Skeletal muscle tissue (tissue), 4 donors: ENCODE data around the gene ST6GALNAC6. TPM values are rescaled to one million over a fixed set of nuclear protein-coding genes. Genes with fewer than 3 reads are reported as not detected.
"Not testable (repeated sequence)": the region's sequence is repeated elsewhere in the genome, so short reads cannot be mapped to it uniquely, and the experiment has no call there.

Experiments used
- H3K27ac ChIP-seq: one replicate; pipeline ENCODE4 v1.7.0; 2013; ENCODE audit warnings: mild to moderate bottlenecking, low read depth, low read length, inconsistent platforms
- H3K27me3 ChIP-seq, 3 donors: one replicate each; pipeline ENCODE4 v1.7.0; 2013; ENCODE audit warnings: low read length in 3 of 3; ENCODE audit not compliant: control insufficient read depth in 3 of 3, insufficient read depth in 3 of 3
- H3K36me3 ChIP-seq, 3 donors: one replicate each; pipeline ENCODE4 v1.7.0; 2013; ENCODE audit warnings: low read length in 3 of 3; ENCODE audit not compliant: control insufficient read depth in 3 of 3, insufficient read depth in 3 of 3
- H3K4me1 ChIP-seq, 3 donors: one replicate each; pipeline ENCODE4 v1.7.0; 2013; ENCODE audit warnings: low read length in 3 of 3, mild to moderate bottlenecking in 3 of 3; ENCODE audit not compliant: control insufficient read depth in 3 of 3, insufficient read depth in 3 of 3
- H3K4me3 ChIP-seq, 3 donors: one replicate each; pipeline ENCODE4 v1.7.0; 2013; ENCODE audit warnings: low read length in 3 of 3
- H3K9ac ChIP-seq, 3 donors: one replicate each; pipeline ENCODE4 v1.7.0; 2013; ENCODE audit warnings: low read length in 3 of 3, mild to moderate bottlenecking in 3 of 3, moderate library complexity in 2 of 3, low read depth in 1 of 3
- H3K9me3 ChIP-seq, 3 donors: one replicate each; pipeline ENCODE4 v1.7.0; 2013; ENCODE audit warnings: low read length in 3 of 3; ENCODE audit not compliant: control insufficient read depth in 3 of 3
- total RNA-seq: library from RNA; depleted of rRNA; stranded (reverse); fragments of >200 nt; gene quantifications from one replicate; pipeline ENCODE4 v1.2.3, GENCODE V29; 2014
- donor health status: Osteomylitis.

Gene ST6GALNAC6
- total RNA-seq, 1 donor from 2014 or later: 33.9 TPM

DNA sequence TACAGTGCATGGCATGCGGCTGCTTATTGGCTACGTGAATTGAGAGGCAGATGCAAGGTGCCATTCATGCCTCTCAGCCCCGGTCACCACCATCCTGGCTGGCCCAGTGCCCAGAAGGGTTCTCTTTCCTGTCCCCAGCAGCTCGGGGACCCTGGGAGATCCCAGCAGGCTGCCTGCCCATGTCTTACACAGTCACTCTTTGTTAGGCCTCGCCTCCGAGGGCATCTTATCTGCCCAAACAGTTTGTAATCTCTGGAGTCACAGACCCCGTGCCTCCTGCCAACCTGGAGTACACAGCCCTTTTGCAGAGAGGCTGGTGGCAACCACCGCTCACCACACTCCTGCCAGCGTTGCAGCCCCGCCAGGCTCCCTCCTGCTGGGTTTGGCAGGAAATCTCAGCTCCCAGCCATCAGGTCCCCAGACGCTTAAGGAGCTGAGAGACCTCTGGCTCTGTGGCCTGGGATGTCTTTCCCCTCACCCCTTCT is 14.9 kb downstream of the ST6GALNAC6 start:
- no peaks in the 10 kb centered on the region for H3K27me3 ChIP-seq
- H3K9me3 ChIP-seq: no peaks in the 10 kb centered on the region
- H3K27ac ChIP-seq: peak overlapping the region; percentile 18
- no peak overlapping the region for H3K4me3 ChIP-seq
- peaks cover 29 to 34% (median 33%) of the 10 kb centered on the region in 3 donors for H3K36me3 ChIP-seq
- H3K4me1 ChIP-seq: peaks cover 21 to 25% (median 23%) of the 10 kb centered on the region in 3 donors
- peak overlapping the region in 1 of 3 donors; percentile 54 for H3K9ac ChIP-seq

DNA sequence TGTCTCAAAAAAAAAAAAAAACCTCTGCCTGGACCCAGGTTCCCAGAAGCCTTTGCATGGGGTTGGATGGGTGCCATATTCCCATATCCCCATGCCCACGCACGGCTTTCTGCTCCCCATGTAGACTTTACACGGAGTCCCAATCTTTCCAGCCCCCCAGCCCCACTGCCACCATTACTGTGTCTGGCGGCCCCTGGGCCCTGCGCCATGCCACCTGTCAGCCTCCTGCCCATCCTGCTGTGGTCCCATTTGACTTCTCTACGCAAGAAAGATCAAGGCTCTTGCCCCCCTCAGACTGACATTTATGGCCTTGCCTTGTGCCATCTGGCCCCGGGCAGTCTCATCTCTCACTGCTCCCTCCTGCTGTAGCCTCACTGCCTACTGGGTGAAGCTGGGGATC is 15.4 kb downstream of the ST6GALNAC6 start:
- Histone ChIP-seq H3K4me3 (no peak overlapping the region), H3K27me3 (no peaks in the 10 kb centered on the region), H3K36me3 (peaks cover 29 to 34% (median 33%) of the 10 kb centered on the region in 3 donors), H3K27ac (peak overlapping the region; percentile 18), H3K9ac (peak overlapping the region in 1 of 3 donors; percentile 8), H3K9me3 (no peaks in the 10 kb centered on the region), H3K4me1 (peaks cover 22 to 25% (median 25%) of the 10 kb centered on the region in 3 donors)

DNA sequence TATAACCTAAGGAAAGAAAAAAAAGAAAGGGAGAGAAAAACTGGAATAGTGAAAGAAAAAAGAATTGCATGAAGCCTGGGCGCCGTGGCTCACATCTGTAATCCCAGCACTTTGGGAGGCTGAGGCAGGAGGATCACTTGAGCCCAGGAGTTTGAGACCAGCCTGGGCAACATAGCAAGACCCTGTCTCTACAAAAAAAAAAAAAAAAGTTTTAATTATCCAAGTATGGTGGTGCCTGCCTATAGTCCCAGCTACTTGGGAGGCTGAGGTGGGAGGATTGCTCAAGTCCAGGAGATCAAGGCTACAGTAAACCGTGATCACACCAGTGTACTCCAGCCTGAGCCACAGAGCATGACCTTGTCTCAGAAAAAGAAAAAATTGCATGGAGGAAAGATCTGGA is 17.7 kb downstream of the ST6GALNAC6 start:
- Histone ChIP-seq H3K36me3 (peaks cover 15 to 22% (median 20%) of the 10 kb centered on the region in 3 donors), H3K4me1 (peaks cover 39 to 45% (median 40%) of the 10 kb centered on the region in 3 donors)
- H3K4me3 ChIP-seq, H3K27ac ChIP-seq, H3K9me3 ChIP-seq, H3K27me3 ChIP-seq, H3K9ac ChIP-seq: not testable (repeated sequence)

DNA sequence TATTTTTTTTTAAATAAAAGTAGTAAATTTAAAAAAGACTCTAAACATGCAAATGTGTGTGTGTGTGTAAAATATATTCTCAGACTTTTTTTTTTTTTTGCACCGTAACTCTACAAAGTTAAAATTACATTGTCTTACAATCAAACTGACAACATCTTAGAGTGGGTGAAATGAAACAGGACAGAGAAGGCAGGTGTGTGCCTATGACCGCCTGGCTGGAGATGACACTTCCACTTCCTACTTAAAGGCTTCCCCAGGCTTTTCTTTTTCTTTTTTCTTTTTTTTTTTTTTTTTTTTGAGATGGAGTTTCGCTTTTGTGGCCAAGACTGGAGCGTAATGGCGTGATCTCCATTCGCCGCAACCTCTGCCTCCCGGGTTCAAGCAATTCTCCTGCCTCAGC is 19.3 kb downstream of the ST6GALNAC6 start:
- no peak overlapping the region for H3K4me3 ChIP-seq
- peaks cover under 1 to 10% (median 6%) of the 10 kb centered on the region in 3 donors for H3K36me3 ChIP-seq
- no peaks in the 10 kb centered on the region for H3K9me3 ChIP-seq
- H3K9ac ChIP-seq: no peak overlapping the region
- no peak overlapping the region for H3K27ac ChIP-seq
- H3K27me3 ChIP-seq: no peaks in the 10 kb centered on the region
- peaks cover 45 to 52% (median 50%) of the 10 kb centered on the region in 3 donors for H3K4me1 ChIP-seq

DNA sequence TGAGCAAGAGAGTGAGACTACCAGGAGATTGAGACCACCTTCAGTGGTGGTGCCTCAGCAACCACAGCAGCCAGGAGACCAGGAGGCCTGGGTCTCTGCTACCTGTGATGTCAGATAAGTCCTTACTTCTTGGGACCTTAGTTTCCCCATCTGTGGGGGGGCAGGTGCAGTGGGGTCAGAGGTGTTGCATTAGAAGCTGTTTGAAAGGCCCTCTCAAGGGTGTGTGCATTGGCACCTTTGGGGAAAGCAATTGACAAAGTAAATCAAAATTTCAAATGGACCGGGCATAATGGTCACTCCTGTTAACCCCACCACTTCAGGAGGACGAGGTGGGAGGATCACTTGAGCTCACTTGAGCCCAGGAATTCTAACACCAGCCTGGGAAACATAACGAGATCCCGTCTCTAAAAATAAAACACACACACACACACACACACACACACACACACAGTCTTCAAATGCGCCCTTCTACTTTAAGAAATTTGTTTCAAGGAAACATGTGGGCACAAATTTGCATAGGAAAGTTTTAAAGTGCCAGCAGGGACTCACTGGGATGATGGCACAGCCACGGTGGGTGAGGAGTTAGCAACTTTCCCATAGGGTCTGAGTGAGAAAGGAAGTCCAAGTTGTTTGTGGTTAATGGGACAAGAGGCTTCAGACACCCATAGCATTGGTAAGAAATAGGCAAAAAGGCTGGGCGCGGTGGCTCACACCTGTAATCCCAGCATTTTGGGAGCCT is 20.6 kb downstream of the ST6GALNAC6 start:
- peaks cover 44 to 53% (median 50%) of the 10 kb centered on the region in 3 donors for H3K4me1 ChIP-seq
- peaks cover 0 to 5% (median 0%) of the 10 kb centered on the region in 3 donors for H3K36me3 ChIP-seq
- no peak overlapping the region for H3K4me3 ChIP-seq
- H3K9ac ChIP-seq: peak overlapping the region in 1 of 3 donors; percentile 57
- H3K27ac ChIP-seq: no peak overlapping the region
- no peaks in the 10 kb centered on the region for H3K9me3 ChIP-seq
- no peaks in the 10 kb centered on the region for H3K27me3 ChIP-seq

DNA sequence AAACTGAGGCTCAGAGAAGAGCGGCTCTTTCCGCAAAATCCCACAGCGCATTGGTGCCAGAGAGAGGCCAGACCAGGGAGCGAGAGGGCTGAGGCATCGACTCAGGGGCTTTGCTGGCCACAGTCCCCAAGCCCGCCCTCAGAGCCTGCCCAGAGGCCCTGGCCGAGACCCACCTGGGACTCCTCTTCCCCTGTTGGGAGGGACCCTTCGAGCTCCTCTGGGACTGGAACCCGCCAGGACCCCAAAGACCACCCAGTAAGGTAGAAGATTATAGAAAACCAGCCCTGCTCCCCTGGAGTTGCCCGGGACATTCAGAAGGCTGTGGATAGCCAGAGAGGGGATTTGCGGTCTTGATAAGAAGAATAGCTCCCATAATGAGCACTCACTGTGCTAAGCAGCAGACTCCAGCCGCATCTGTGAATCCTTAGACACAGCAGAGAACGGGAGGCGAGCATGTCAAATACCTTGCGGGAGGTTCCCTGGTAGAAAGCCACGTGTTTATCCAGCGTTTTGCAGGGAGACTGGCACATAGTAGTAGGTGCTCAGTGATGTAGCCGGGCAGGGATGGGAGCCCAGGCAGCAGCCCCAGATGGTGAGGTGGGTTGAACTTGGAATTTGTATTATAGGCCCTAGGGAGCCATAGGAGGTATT is 21.3 kb downstream of the ST6GALNAC6 start:
- H3K4me3 ChIP-seq: peak overlapping the region; percentile 74 to 96 (median 76)
- no peaks in the 10 kb centered on the region for H3K27me3 ChIP-seq
- H3K27ac ChIP-seq: peak overlapping the region; percentile 92
- H3K9ac ChIP-seq: peak overlapping the region; percentile 57 to 86 (median 68)
- no peaks in the 10 kb centered on the region for H3K9me3 ChIP-seq
- H3K36me3 ChIP-seq: peaks cover under 1 to 9% (median 2%) of the 10 kb centered on the region in 3 donors
- peaks cover 51 to 60% (median 56%) of the 10 kb centered on the region in 3 donors for H3K4me1 ChIP-seq

DNA sequence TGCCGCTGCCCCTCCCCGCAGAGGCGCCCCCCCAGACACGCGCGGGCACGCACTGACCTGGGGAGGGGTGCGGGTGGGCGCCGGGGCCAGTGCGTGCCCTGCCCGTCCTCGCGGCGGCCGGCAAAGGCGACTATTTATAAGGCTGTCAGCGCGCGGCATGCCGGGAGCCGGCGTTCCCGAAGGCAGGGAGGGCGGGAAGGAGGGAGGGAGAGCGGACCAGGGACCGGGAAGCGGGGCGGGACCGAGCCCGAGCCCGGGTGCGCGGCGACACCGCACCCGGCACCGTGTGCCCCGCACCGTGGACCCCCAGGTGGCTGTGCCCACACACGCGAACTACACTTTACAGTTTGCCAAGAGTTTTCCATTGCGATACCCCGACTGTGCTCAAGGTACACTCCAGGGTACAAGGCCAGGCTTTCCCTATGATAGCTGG is 21.8 kb downstream of the ST6GALNAC6 start, which contains the start of gene AK1:
Gene AK1, minus strand, starts transcription at position 110 of the 433 bp plus-strand sequence. CDS start 3,058 bp downstream, outside the sequence.
- no peaks in the 10 kb centered on the region for H3K27me3 ChIP-seq
- H3K36me3 ChIP-seq: peaks cover 6 to 11% (median 7%) of the 10 kb centered on the region in 3 donors
- H3K4me3 ChIP-seq: peak within 1 kb of the TSS; percentile 76 to 96 (median 89)
- H3K9ac ChIP-seq: peak within 1 kb of the TSS; percentile 73 to 96 (median 95)
- peak within 1 kb of the TSS; percentile 92 for H3K27ac ChIP-seq
- peaks cover 50 to 62% (median 58%) of the 10 kb centered on the region in 3 donors for H3K4me1 ChIP-seq
- H3K9me3 ChIP-seq: no peaks in the 10 kb centered on the region

DNA sequence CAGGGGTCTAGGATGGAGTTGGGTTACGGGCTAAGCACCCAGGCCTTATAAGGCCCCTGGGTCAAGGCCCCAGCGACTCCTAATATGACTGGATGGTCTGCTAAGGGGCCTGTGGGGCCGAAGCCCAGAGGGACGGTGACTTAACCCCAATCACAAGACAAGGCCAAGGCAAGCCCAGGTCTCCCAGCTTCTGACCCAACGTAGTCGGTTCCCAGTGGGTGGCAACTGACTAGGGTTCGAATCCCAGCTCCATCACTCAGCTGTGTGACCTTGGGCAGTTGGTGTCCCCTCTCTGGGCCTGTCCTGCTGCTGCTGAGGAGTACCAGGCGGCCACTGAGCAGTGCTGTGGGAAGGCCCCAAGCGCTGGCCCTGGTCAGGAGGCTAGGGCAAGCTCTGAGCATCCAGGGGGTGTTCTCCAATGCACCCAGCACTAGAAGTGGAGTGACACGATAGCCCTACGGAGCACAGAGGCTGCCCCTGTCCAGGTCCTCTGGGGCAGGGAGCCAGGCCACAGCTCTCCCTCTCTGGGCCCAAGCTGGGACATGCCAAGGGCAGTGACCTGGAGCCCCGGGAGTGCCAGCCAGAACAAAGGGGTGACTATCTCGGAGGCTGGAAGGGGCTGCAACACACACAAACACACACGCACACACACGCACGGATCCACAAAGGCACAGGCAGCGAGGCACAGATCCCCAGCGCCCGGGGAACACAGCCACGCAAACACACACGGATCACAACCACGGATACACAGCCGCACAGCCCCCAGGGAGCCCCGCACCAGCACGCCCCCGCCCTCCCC is 22.4 kb downstream of the ST6GALNAC6 start:
- peak overlapping the region; percentile 92 for H3K27ac ChIP-seq
- H3K4me1 ChIP-seq: peaks cover 50 to 66% (median 58%) of the 10 kb centered on the region in 3 donors
- H3K9ac ChIP-seq: peak overlapping the region; percentile 73 to 96 (median 95)
- no peaks in the 10 kb centered on the region for H3K9me3 ChIP-seq
- peaks cover 12 to 16% (median 13%) of the 10 kb centered on the region in 3 donors for H3K36me3 ChIP-seq
- H3K27me3 ChIP-seq: no peaks in the 10 kb centered on the region
- peak overlapping the region; percentile 76 to 96 (median 89) for H3K4me3 ChIP-seq

DNA sequence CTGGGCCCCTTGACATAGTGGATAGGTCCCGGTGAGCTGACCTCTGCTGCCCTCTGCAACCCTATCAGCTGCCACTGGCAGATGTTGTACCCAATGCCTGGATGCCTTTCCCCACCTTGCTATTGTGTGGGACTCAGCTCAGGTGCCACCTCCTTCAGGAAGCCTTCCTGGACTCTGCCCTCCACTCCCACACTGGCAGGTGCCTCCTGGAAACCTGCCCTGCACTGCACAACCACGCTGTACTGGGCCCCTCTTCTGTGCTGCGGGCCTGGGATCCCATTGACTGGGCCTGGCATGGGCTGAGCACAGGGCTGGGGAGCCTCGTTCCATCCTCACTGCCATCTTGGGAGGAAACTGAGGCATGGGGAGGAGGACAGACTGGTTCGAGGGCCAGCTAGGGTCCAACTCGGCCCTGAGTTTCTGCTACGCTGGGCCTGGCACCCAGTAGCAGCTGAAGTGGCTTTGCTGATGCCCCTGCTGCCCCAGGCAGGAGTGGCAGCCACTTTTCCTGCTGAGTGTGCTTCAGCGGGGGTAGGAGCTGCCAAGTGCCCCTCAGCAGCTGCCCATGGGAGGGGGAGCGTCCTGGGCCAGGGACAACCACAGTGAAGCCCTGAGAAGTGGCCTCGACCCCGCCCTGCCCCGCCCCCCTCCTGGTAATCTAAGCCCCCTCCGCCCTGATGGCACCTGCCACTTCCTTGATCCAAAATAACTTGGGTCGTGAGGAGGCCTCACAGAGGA is 23.2 kb downstream of the ST6GALNAC6 start:
- H3K36me3 ChIP-seq: peaks cover 20 to 24% (median 20%) of the 10 kb centered on the region in 3 donors
- peak overlapping the region; percentile 92 for H3K27ac ChIP-seq
- H3K27me3 ChIP-seq: no peaks in the 10 kb centered on the region
- peaks cover 51 to 68% (median 58%) of the 10 kb centered on the region in 3 donors for H3K4me1 ChIP-seq
- peak overlapping the region; percentile 79 to 96 (median 89) for H3K9ac ChIP-seq
- H3K4me3 ChIP-seq: peak overlapping the region; percentile 76 to 96 (median 89)
- no peaks in the 10 kb centered on the region for H3K9me3 ChIP-seq
